Lower leg skin (tissue), 3 donors: ENCODE results near the gene ESRRB.

Experiments
- POLR2A ChIP-seq, 2 donors: fragments of 450-650 bp; IDR thresholded peaks; one replicate each; pipeline ENCODE4 v1.6.1; 2016 to 2017; ENCODE audit warnings: antibody characterized with exemption in 2 of 2, mild to moderate bottlenecking in 1 of 2, moderate library complexity in 1 of 2
- TF ChIP-seq, protein P1 (sequence below), 3 donors: fragments of 450-650 bp; IDR thresholded peaks; one replicate each; pipeline ENCODE4 v1.5.1; 2016; ENCODE audit warnings: antibody characterized with exemption in 3 of 3, mild to moderate bottlenecking in 3 of 3, moderate library complexity in 2 of 3

DNA sequence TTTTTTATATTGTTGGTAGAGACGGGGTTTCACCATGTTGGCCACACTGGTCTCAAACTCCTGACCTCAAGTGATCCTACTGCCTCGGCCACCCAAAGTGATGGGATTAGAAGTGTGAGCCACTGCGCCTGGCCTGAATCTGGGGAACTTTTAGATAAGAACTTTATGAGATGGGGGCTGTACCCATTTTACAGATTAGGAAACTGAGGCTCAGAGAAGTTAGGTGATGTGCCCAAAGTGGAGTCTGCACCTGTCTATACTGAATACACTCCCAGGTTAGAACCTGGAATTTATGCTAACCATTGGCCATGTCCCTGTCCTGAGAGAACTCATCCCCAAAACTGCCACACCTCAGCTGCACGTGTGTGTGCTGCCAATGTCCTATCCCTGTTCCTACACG, 81.9 kb downstream of the ESRRB start:
- TF ChIP-seq, protein P1, sequence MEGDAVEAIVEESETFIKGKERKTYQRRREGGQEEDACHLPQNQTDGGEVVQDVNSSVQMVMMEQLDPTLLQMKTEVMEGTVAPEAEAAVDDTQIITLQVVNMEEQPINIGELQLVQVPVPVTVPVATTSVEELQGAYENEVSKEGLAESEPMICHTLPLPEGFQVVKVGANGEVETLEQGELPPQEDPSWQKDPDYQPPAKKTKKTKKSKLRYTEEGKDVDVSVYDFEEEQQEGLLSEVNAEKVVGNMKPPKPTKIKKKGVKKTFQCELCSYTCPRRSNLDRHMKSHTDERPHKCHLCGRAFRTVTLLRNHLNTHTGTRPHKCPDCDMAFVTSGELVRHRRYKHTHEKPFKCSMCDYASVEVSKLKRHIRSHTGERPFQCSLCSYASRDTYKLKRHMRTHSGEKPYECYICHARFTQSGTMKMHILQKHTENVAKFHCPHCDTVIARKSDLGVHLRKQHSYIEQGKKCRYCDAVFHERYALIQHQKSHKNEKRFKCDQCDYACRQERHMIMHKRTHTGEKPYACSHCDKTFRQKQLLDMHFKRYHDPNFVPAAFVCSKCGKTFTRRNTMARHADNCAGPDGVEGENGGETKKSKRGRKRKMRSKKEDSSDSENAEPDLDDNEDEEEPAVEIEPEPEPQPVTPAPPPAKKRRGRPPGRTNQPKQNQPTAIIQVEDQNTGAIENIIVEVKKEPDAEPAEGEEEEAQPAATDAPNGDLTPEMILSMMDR (IDR thresholded peaks at IDR 0.05), result no peak
- no peak for TF ChIP-seq POLR2A (IDR thresholded peaks at IDR 0.05)
